ENCODE measurements around the gene EID3.
"Not testable (repeated sequence)": the region's sequence is repeated elsewhere in the genome, so short reads cannot be mapped to it uniquely, and the experiment has no call there.

The EID3 gene

DNA sequence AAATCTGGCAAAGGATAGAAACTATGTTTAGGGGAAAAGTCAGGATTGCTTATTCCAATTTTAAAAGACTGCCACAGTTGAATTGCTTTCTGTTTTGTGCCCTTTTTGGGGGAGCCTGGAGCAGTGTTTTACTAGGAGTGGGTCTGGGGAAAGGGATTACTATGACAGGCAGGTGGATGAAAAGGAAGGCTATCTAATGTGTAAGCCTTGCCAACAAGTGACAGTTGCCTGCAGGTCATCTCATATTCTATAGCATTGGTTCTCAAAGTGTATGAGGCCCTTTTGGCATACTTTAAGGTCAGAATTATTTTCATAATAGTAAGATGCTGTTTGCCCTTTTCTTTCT, 4.1 kb downstream of the EID3 start:
- DNase-seq = no peak
- in situ Hi-C loops (cut with MboI; ENCODE audit: low pct_unique_long_range_greater_than_20kb, low sequenced_read_pairs) = no loop called here

DNA sequence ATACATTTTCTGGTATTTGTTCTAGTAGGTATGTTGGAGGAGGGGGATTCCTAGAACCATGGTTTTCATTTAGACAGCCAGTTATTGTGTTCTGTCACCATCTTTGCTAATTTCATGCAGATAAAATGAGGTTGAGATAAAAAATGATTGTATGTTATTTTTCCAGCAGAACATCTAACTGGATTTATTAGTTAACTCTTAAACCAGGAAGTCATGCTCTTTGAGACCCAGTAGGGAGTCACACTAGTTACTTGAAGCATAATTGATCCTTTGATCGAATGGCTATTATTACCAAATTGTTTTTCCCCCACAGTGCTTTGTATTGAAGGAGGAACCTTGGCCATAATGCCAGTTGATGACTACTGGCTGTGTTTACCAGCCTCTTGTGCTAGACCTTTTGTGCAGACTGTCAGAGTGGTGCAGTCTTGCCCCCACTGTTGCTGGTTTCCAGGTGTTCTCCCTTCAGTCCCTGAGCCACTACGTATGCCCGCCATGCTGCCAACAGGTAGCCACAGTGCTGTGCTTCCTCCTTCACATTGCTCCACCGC, 6.0 kb downstream of the EID3 start:
- in situ Hi-C loops (cut with MboI; ENCODE audit: low pct_unique_long_range_greater_than_20kb, low sequenced_read_pairs) = no loop called here
- DNase-seq = no peak

GRCh38 chr12:104310751-104311633, 7.5 kb downstream of the EID3 start:
- DNase-seq = no peak
- in situ Hi-C loops (cut with MboI; ENCODE audit: low pct_unique_long_range_greater_than_20kb, low sequenced_read_pairs) = no loop called here

- in situ Hi-C loops (cut with MboI; ENCODE audit: low pct_unique_long_range_greater_than_20kb, low sequenced_read_pairs) = no loop called here
These were observed 8.7 kb downstream of the EID3 start for GRCh38 chr12:104312202-104312601.

GRCh38 chr12:104312654-104313053, 9.1 kb downstream of the EID3 start:
- DNase-seq = no peak
- in situ Hi-C loops (cut with MboI; ENCODE audit: low pct_unique_long_range_greater_than_20kb, low sequenced_read_pairs) = no loop called here

More at GRCh38 chr12:104312202-104312601, 8.7 kb downstream of the EID3 start:
- DNase-seq = no peak

DNA sequence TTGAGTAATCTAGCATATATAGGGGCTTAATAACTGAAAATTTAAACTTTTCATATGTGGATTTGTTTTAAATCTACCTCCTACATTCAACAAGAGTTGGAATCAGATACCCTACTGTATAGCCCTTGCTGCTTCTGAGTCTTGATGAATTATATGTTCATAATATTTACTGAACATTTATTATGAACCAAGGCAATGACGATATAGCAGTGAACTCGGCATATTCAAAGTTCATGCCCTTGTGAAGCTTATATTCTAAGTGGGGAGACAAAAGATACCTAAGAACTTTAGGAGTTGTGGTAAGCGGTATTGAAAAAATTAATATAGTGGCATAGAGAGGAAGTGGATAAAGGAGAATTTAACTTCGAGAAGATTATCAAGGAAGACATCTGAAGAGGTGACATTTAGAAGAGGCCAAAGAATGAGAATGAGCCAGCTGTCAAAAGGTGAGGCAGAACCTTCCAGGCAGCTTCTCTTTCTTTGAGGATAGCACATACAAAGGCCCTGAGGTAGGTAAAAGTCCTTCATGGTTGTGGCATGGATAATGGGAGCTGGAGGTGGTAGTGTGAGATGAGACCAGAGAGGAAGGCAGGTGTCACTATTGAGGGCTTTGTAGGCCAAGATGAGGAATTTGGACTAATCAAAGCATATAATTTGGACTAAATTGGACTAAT, 10.2 kb downstream of the EID3 start:
- DNase-seq = no peak
- in situ Hi-C loops (cut with MboI; ENCODE audit: low pct_unique_long_range_greater_than_20kb, low sequenced_read_pairs) = no loop called here

DNA sequence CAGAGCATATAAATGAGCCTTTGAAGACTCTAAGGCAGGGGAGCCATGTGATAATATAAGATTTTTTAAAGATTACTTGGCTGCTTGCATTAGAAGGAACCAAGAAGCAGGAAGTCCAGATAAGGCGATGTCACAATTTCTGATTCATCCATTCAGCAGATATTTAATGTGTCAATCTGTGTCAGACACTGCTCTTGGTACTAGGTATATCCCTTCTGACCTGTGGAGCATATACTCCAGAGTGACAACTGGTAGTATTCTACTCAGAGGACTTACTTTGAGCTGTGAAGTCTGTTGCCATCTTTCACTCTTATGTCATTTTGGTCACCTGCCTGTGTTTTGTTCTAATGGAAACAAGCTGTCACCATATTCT, 10.7 kb downstream of the EID3 start:
- no peak for DNase-seq
- in situ Hi-C loops (cut with MboI; ENCODE audit: low pct_unique_long_range_greater_than_20kb, low sequenced_read_pairs) = no loop called here

- DNase-seq = no peak
- in situ Hi-C loops (cut with MboI; ENCODE audit: low pct_unique_long_range_greater_than_20kb, low sequenced_read_pairs) = no loop called here
These were observed 12.0 kb downstream of the EID3 start for GRCh38 chr12:104315326-104316224.

- in situ Hi-C loops (cut with MboI; ENCODE audit: low pct_unique_long_range_greater_than_20kb, low sequenced_read_pairs) = no loop called here
- no peak for DNase-seq
These were observed 13.4 kb downstream of the EID3 start for GRCh38 chr12:104316936-104317335.

DNA sequence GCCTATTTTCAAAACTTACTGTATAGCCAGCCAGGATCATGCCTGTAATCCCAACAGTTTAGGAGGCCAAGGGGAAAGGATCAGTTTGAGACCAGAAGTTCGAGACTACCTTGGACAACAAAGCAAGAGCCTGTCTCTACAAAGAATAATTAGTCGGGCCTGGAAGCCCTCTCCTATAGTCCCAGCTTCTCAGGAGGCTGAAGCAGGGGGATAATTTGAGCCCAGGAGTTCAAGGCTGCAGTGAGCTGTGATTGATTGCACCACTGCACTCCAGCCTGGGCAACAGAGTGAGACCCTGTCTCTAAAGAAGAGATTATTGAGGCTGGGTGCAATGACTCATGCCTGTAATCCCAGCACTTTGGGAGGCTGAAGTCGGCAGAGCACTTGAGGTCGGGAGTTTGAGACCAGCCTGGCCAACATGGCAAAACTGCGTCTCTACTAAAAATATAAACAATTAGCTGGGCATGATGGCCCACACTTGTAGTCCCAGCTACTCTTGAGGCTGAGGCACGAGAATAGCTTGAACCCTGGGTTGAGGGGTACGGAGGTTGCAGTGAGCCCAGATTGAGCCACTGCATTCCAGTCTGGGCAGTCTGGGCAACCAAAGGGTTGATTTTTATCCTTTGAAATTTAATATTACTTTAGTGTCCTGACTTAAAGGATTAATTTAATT, 14.1 kb downstream of the EID3 start:
- in situ Hi-C loops (cut with MboI; ENCODE audit: low pct_unique_long_range_greater_than_20kb, low sequenced_read_pairs) = no loop called here
- no peak for DNase-seq

GRCh38 chr12:104319028-104319427, 15.5 kb downstream of the EID3 start:
- no peak for DNase-seq
- in situ Hi-C loops (cut with MboI; ENCODE audit: low pct_unique_long_range_greater_than_20kb, low sequenced_read_pairs) = no loop called here

- in situ Hi-C loops (cut with MboI; ENCODE audit: low pct_unique_long_range_greater_than_20kb, low sequenced_read_pairs) = no loop called here
- no peak for DNase-seq
These were observed 16.5 kb downstream of the EID3 start for GRCh38 chr12:104319918-104320626.

DNA sequence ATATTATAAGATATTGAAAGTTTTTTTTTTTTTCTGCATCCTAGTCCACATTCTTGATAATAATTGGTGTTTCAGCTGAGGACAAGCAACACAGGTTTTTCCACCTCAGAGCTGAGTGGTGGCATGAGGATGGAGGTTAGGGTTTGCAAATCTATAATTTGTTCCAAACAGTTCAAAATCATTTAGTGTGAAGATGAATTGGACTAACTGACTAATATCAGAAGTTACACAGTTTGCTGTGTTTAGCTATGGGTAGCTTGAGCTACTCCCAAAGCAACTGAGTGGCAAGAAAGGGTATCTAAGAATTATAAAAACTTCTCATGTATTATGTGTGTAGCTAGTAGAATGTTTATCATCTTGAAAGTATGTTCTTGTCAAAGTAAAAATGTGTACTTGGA, 17.1 kb downstream of the EID3 start:
- in situ Hi-C loops (cut with MboI; ENCODE audit: low pct_unique_long_range_greater_than_20kb, low sequenced_read_pairs) = no loop called here
- no peak for DNase-seq

DNA sequence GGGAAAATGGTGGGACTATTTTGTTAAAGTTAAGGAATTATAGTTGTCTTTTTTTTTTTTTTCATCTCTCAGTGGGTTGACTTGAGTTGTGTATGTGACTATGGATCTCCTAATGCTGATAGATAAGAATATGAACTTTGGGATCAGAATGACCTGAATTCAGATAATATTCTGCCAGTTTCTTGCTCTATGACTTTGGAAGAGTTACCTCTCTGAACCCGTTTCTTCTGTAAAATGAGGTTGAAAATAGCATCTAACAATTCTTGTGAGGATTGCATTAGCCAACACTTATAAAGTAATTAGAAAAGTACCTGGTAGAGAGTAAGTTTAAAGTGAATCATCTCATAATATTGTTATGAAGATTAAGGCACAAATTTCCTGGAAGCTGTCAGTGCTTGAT, 18.4 kb downstream of the EID3 start:
- in situ Hi-C loops (cut with MboI; ENCODE audit: low pct_unique_long_range_greater_than_20kb, low sequenced_read_pairs) = no loop called here
- DNase-seq = no peak

DNA sequence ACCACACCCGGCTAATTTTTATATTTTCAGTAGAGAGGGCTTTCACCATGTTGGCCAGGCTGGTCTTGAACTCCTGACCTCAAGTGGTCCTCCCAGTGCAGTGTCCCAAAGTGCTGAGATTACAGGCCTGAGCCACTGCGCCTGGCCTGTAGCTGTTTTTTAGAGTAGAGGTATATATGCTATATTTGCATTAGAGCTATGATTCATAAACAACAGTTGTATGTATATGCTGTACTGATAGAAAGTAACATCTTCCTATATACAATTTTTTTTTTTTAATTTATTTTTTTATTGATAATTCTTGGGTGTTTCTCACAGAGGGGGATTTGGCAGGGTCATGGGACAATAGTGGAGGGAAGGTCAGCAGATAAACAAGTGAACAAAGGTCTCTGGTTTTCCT, 19.0 kb downstream of the EID3 start:
- in situ Hi-C loops (cut with MboI; ENCODE audit: low pct_unique_long_range_greater_than_20kb, low sequenced_read_pairs) = not testable (repeated sequence)

GRCh38 chr12:104323899-104324298, 20.4 kb downstream of the EID3 start:
- in situ Hi-C loops (cut with MboI; ENCODE audit: low pct_unique_long_range_greater_than_20kb, low sequenced_read_pairs) = no loop called here
- no peak for DNase-seq

More for the DNA sequence above, 19.0 kb downstream of the EID3 start:
- DNase-seq = not testable (repeated sequence)

- in situ Hi-C loops (cut with MboI; ENCODE audit: low pct_unique_long_range_greater_than_20kb, low sequenced_read_pairs); DNase-seq: not testable (repeated sequence)
These were observed 24.7 kb downstream of the EID3 start for GRCh38 chr12:104328278-104328677.

DNA sequence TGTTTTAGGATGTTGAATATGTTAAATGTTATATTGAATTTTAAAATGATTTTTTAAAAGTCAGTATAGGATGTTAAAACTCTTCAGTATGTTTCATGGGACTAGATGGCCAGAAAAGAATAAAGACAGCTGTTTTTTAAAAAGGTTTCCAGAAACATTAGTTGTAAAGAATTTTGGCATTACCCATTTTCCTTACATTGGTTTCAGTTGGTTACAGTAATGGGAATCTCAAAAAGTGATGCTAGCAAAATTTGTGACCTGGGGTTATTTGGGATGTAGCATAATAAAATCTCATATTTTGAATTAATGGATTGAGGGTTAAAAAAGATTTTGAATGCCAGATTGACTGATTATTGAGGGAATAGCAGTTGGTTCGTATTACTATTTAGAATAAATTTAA, 25.3 kb downstream of the EID3 start:
- DNase-seq = no peak
- in situ Hi-C loops (cut with MboI; ENCODE audit: low pct_unique_long_range_greater_than_20kb, low sequenced_read_pairs) = no loop called here

All from KBM-7 (cell line).